Stomach (tissue), 4 donors: Measurements from ENCODE around the gene SUPV3L1.

Experiments used
- CTCF ChIP-seq, 7 experiments: fragments of 450-650 bp in 4 of 7; fragments of 200-600 bp in 3 of 7; sonication (generic) in 3 of 7; IDR thresholded peaks; one replicate each; pipeline ENCODE4 v1.5.1; 2016 to 2019; ENCODE audit warnings: antibody characterized with exemption in 7 of 7, control low read depth in 2 of 7, mild to moderate bottlenecking in 1 of 7
- EP300 ChIP-seq: sonication (generic); formaldehyde crosslinking; IDR thresholded peaks from one replicate; pipeline ENCODE4 v1.6.1; 2017; ENCODE audit warnings: antibody characterized with exemption
- POLR2AphosphoS5 ChIP-seq, 3 donors: sonication (generic); formaldehyde crosslinking; IDR thresholded peaks; one replicate each; pipeline ENCODE4 v1.6.1; 2016; ENCODE audit warnings: antibody characterized with exemption in 3 of 3

GRCh38 chr10:69202332-69202731 lies 22.3 kb downstream of the SUPV3L1 start:
- TF ChIP-seq EP300 (no peak), CTCF (IDR thresholded peaks at IDR 0.05) (no peak), POLR2AphosphoS5 (IDR thresholded peaks at IDR 0.05) (no peak)
